WTC11 (cell line): ENCODE measurements around the gene PCBP1. TPM values are rescaled to one million over a fixed set of nuclear protein-coding genes. Genes with fewer than 3 reads are reported as not detected.

Source experiments
- ATAC-seq: fragments of 200-7000 bp; cut with Tn5 transposase; 2 replicates; pipeline ENCODE4 v1.10.0; 2021; ENCODE audit warnings: mild to moderate bottlenecking, moderate library complexity
- CTCF ChIA-PET: fragments of 300-600 bp; sonication (Branson Sonifier 250); formaldehyde crosslinking; loops from one replicate; lab custom pipeline; 2021; ENCODE audit warnings: antibody characterized with exemption; lab: Charles Lee
- POLR2A ChIA-PET: fragments of 350-600 bp; sonication (Branson Sonifier 250); formaldehyde crosslinking; loops from one replicate; lab custom pipeline; 2021; ENCODE audit warnings: antibody characterized with exemption; lab: Charles Lee
- DNase-seq: peaks from one replicate; pipeline ENCODE4 v3.0.0; 2021; ENCODE audit warnings: low spot score
- H3K27ac Mint-ChIP-seq: 2 replicates; pipeline ENCODE4 v1.8.0; 2021; ENCODE audit warnings: mixed read lengths
- H3K27me3 Mint-ChIP-seq: 2 replicates; pipeline ENCODE4 v1.8.0; 2021; ENCODE audit warnings: low read depth, mild to moderate bottlenecking, moderate library complexity, mixed read lengths
- H3K36me3 Mint-ChIP-seq: 2 replicates; pipeline ENCODE4 v1.8.0; 2021; ENCODE audit warnings: mixed read lengths
- H3K4me1 Mint-ChIP-seq: 2 replicates; pipeline ENCODE4 v1.8.0; 2022; ENCODE audit warnings: mixed read lengths
- H3K4me3 Mint-ChIP-seq: 2 replicates; pipeline ENCODE4 v1.8.0; 2021; ENCODE audit warnings: mild to moderate bottlenecking, moderate library complexity, mixed read lengths
- H3K9me3 Mint-ChIP-seq: 2 replicates; pipeline ENCODE4 v1.8.0; 2021; ENCODE audit warnings: mixed read lengths
- HMGA2 ChIP-seq: fragments of 250-450 bp; sonication (Bioruptor Pico); IDR thresholded peaks from 2 replicates; pipeline ENCODE4 v1.4.0; 2021; ENCODE audit warnings: mild to moderate bottlenecking, moderate library complexity
- NFATC4 ChIP-seq: fragments of 250-450 bp; sonication (Bioruptor Pico); IDR thresholded peaks from 2 replicates; pipeline ENCODE4 v1.9.0; 2021; ENCODE audit warnings: mild to moderate bottlenecking
- NFYB ChIP-seq: sonication (generic); formaldehyde crosslinking; conservative IDR thresholded peaks from 2 replicates; pipeline ENCODE4 v1.8.0; 2022; ENCODE audit warnings: low read depth, missing genetic modification reagents
- NR3C1 ChIP-seq: sonication (generic); formaldehyde crosslinking; conservative IDR thresholded peaks from 2 replicates; pipeline ENCODE4 v1.8.1; 2023; ENCODE audit warnings: low read depth, mild to moderate bottlenecking, missing genetic modification reagents
- PRDM15 ChIP-seq: sonication (generic); formaldehyde crosslinking; IDR thresholded peaks from 2 replicates; pipeline ENCODE4 v1.8.0; 2022; ENCODE audit warnings: missing genetic modification reagents
- PRRX2 ChIP-seq: fragments of 250-450 bp; sonication (Bioruptor Pico); IDR thresholded peaks from 2 replicates; pipeline ENCODE4 v1.8.0; 2021; ENCODE audit warnings: mild to moderate bottlenecking
- ZNF425 ChIP-seq: fragments of 250-450 bp; sonication (Bioruptor Pico); conservative IDR thresholded peaks from 2 replicates; pipeline ENCODE4 v1.9.0; 2021; ENCODE audit warnings: mild to moderate bottlenecking
- ZNF512 ChIP-seq: sonication (generic); formaldehyde crosslinking; IDR thresholded peaks from 2 replicates; pipeline ENCODE4 v1.8.1; 2022; ENCODE audit warnings: missing genetic modification reagents, borderline replicate concordance
- total RNA-seq: library from RNA; stranded (reverse); gene quantifications from 3 replicates; pipeline ENCODE4 v1.2.3, GENCODE V29; 2021
- TF ChIP-seq, protein P1 (sequence below): sonication (generic); formaldehyde crosslinking; IDR thresholded peaks from 2 replicates; pipeline ENCODE4 v1.8.0; 2022; ENCODE audit warnings: mild to moderate bottlenecking, missing genetic modification reagents
- TF ChIP-seq, protein P2 (sequence below): fragments of 250-450 bp; sonication (Bioruptor Pico); IDR thresholded peaks from 2 replicates; pipeline ENCODE4 v1.9.0; 2021; ENCODE audit warnings: mild to moderate bottlenecking, borderline replicate concordance
- TF ChIP-seq, protein P3 (sequence below): sonication (generic); formaldehyde crosslinking; IDR thresholded peaks from 2 replicates; pipeline ENCODE4 v1.8.1; 2023; ENCODE audit warnings: mild to moderate bottlenecking, missing genetic modification reagents, moderate library complexity

The PCBP1 gene
- total RNA-seq, 1 experiment from 2014 or later = 489 TPM

DNA sequence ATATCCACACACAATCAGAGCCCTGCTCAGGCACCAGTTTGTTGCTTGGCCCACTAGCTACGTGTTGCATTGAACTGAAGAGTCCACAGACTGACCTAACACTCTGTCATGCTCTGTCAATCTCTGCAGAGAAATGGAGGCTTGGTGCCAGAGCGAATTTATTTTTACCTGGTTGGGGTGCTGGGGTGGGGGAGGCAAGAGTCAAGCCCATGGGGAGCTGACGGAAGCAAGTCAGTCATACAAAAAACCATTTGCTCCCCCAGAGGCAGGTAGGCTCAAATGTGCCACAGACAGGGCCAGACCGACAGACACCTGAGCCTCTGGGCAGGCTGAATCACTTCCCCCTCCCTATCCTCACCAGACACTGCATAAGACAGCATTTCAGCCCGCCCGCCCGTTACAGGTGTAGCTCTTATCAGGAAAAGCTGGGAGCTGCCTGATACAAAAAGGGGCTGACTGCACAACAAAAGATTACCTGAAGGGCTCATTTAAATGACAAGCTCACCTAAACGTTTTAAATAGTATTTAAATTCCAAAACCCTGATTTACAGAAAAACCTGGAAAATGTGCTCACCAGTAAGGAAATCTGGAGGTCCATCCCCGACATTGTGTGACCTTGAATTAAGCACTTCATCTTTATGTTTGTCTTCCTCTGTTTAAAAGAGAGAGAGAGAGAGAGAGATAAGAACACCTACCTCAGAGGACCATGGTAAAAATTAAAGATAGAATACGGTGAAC lies 2.1 kb upstream of the PCBP1 start (continued):
- TF ChIP-seq PRDM15 (CRISPR knock-in tag) = peak; percentile 83
- TF ChIP-seq, all 79 proteins: peak for 7

GRCh38 chr2:70085711-70086277 lies 1.5 kb upstream of the PCBP1 start:
- H3K4me1 Mint-ChIP-seq = peaks cover 46% of the 10 kb centered on the region
- TF ChIP-seq NR3C1 (CRISPR knock-in tag) (no peak), NFATC4 (CRISPR knock-in tag) (0 out of 2 replicates have a peak, but pooled peaks have one; percentile 45), ZNF425 (CRISPR knock-in tag) (0 out of 2 replicates have a peak, but pooled peaks have one; percentile 68), ZNF512 (CRISPR knock-in tag) (no peak), PRRX2 (CRISPR knock-in tag) (no peak), PRDM15 (CRISPR knock-in tag) (0 out of 2 replicates have a peak, but pooled peaks have one; percentile 1), NFYB (no peak), HMGA2 (CRISPR knock-in tag) (no peak)
- TF ChIP-seq, protein P1, sequence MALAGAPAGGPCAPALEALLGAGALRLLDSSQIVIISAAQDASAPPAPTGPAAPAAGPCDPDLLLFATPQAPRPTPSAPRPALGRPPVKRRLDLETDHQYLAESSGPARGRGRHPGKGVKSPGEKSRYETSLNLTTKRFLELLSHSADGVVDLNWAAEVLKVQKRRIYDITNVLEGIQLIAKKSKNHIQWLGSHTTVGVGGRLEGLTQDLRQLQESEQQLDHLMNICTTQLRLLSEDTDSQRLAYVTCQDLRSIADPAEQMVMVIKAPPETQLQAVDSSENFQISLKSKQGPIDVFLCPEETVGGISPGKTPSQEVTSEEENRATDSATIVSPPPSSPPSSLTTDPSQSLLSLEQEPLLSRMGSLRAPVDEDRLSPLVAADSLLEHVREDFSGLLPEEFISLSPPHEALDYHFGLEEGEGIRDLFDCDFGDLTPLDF (CRISPR knock-in tag) = no peak
- TF ChIP-seq, protein P2, sequence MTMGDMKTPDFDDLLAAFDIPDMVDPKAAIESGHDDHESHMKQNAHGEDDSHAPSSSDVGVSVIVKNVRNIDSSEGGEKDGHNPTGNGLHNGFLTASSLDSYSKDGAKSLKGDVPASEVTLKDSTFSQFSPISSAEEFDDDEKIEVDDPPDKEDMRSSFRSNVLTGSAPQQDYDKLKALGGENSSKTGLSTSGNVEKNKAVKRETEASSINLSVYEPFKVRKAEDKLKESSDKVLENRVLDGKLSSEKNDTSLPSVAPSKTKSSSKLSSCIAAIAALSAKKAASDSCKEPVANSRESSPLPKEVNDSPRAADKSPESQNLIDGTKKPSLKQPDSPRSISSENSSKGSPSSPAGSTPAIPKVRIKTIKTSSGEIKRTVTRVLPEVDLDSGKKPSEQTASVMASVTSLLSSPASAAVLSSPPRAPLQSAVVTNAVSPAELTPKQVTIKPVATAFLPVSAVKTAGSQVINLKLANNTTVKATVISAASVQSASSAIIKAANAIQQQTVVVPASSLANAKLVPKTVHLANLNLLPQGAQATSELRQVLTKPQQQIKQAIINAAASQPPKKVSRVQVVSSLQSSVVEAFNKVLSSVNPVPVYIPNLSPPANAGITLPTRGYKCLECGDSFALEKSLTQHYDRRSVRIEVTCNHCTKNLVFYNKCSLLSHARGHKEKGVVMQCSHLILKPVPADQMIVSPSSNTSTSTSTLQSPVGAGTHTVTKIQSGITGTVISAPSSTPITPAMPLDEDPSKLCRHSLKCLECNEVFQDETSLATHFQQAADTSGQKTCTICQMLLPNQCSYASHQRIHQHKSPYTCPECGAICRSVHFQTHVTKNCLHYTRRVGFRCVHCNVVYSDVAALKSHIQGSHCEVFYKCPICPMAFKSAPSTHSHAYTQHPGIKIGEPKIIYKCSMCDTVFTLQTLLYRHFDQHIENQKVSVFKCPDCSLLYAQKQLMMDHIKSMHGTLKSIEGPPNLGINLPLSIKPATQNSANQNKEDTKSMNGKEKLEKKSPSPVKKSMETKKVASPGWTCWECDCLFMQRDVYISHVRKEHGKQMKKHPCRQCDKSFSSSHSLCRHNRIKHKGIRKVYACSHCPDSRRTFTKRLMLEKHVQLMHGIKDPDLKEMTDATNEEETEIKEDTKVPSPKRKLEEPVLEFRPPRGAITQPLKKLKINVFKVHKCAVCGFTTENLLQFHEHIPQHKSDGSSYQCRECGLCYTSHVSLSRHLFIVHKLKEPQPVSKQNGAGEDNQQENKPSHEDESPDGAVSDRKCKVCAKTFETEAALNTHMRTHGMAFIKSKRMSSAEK (CRISPR knock-in tag) = no peak
- TF ChIP-seq, protein P3, sequence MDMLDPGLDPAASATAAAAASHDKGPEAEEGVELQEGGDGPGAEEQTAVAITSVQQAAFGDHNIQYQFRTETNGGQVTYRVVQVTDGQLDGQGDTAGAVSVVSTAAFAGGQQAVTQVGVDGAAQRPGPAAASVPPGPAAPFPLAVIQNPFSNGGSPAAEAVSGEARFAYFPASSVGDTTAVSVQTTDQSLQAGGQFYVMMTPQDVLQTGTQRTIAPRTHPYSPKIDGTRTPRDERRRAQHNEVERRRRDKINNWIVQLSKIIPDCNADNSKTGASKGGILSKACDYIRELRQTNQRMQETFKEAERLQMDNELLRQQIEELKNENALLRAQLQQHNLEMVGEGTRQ = peak; percentile 51; the same call in 1 of the 2 replicates

More at GRCh38 chr2:70085711-70086277, 1.5 kb upstream of the PCBP1 start:
- DNase-seq = no peak
- POLR2A ChIA-PET = interaction anchor here (0.6 to 3.8 kb wide), 16 partner anchors 15 to 208 kb away, joined by 3 to 67 read pairs (median 4); partner anchors contain the start of genes C2orf42, MXD1, PCYOX1 and SNRPG
- Mint-ChIP-seq H3K27me3 (no peaks in the 10 kb centered on the region; the same call in 1 of the 2 replicates), H3K4me3 (peak overlapping the region; percentile 97), H3K27ac (peak overlapping the region; percentile 99), H3K9me3 (no peaks in the 10 kb centered on the region), H3K36me3 (peaks cover 36% of the 10 kb centered on the region)
- ATAC-seq = no peak
- CTCF ChIA-PET = interaction anchor here (0.5 to 3.4 kb wide), 12 partner anchors 8 to 269 kb away, joined by 3 to 16 read pairs (median 6); partner anchors contain the start of gene MXD1
